B cell (primary cell): ENCODE measurements around the gene SMAD7.

Experiments
- CTCF ChIP-seq: fragments of 200-600 bp; IDR thresholded peaks from one replicate; pipeline ENCODE4 v1.8.0; 2022; ENCODE audit warnings: antibody characterized with exemption, mild to moderate bottlenecking
- EZH2 ChIP-seq: IDR thresholded peaks from 2 replicates; pipeline ENCODE4 v1.6.1; 2012; ENCODE audit warnings: borderline replicate concordance, low read depth, mild to moderate bottlenecking, moderate library complexity, low read length; ENCODE audit not compliant: insufficient read depth, poor library complexity, severe bottlenecking

GRCh38 chr18:48910972-48911545, 39.7 kb downstream of the SMAD7 start:
- TF ChIP-seq CTCF = no peak
- no peak for TF ChIP-seq EZH2
